ENCODE results near the gene FCGR3A. TPM values are rescaled to one million over a fixed set of nuclear protein-coding genes. Genes with fewer than 3 reads are reported as not detected.
"Not testable (repeated sequence)": the region's sequence is repeated elsewhere in the genome, so short reads cannot be mapped to it uniquely, and the experiment has no call there.

FCGR3A gene
- 10 to 100 TPM in 2 of 3 donors, 1 to 10 TPM in 1; 1.1 to 23.1 (median 19.8) TPM for total RNA-seq
- long read RNA-seq, donor 1, transcript FCGR3A-202 (5 exons, 2,385 nt): major isoform, 15 of 18 reads
- long read RNA-seq, donor 1, partial matches to known transcripts: 1 of 18 reads
- long read RNA-seq, donor 1, other reads (novel, unspliced or antisense): 2 of 18 reads
- long read RNA-seq, donor 2, transcript FCGR3A-202 (5 exons, 2,385 nt): major isoform, 10 of 20 reads
- long read RNA-seq, donor 2, partial matches to known transcripts: 5 of 20 reads
- long read RNA-seq, donor 2, other reads (novel, unspliced or antisense): 4 of 20 reads

DNA sequence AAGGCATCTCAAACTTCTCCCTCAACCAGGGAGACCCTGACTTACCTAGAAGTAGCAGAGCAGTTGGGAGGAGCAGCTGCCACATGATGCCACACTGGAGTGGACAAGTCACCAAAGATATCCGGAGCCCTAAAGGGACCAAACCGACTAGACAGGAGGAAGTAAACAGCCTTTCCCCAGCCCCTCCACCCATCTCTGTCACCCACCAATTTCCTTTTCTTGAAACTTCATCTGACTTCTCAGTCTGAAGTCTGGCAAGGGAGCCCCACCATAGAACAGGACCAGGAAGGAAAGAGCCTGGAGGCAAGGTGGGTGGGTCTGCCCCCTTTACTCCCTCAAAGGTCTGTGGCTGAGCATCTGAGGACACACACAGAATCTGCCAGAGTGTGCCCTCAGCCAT, at the start of gene FCGR3A:
Gene FCGR3A (minus strand): TSS at position 167 of the 400 bp plus-strand sequence. CDS start 82 bp downstream, at position 85.
- no peaks in the 10 kb centered on the region for H3K4me1 ChIP-seq (ENCODE audit: low read depth)
- no peaks in the 10 kb centered on the region for H3K9me3 ChIP-seq
- DNase-seq (no peak), ATAC-seq (no peak)
- H3K36me3 ChIP-seq (ENCODE audit: low read depth): no peaks in the 10 kb centered on the region
- TF ChIP-seq, protein P1, sequence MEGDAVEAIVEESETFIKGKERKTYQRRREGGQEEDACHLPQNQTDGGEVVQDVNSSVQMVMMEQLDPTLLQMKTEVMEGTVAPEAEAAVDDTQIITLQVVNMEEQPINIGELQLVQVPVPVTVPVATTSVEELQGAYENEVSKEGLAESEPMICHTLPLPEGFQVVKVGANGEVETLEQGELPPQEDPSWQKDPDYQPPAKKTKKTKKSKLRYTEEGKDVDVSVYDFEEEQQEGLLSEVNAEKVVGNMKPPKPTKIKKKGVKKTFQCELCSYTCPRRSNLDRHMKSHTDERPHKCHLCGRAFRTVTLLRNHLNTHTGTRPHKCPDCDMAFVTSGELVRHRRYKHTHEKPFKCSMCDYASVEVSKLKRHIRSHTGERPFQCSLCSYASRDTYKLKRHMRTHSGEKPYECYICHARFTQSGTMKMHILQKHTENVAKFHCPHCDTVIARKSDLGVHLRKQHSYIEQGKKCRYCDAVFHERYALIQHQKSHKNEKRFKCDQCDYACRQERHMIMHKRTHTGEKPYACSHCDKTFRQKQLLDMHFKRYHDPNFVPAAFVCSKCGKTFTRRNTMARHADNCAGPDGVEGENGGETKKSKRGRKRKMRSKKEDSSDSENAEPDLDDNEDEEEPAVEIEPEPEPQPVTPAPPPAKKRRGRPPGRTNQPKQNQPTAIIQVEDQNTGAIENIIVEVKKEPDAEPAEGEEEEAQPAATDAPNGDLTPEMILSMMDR (IDR thresholded peaks at IDR 0.05): no peak
- H3K4me3 ChIP-seq: no peak within 1 kb of the TSS
- intact Hi-C loops (cut with DNase I, micrococcal nuclease): no loop called here

DNA sequence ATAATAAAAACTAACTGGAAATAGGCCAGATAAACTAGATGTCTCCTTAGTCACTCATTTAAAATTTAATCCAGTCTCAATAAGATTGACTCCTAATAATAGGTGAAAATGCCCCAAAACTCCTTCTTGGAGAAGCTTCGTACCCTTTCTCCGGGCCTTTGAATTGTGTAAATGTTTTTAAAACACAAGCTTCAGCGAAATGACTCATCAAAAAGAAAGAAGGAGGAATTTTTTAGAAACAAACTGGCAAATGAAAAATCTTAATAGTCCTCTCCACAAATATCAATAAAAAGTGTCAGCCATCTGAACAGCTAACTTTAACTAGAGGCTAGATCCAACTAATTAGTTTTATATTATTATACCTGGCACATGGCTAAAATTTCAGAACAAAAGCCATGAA, 47.5 kb upstream of the FCGR3A start:
- intact Hi-C loops (cut with DNase I, micrococcal nuclease); H3K36me3 ChIP-seq (ENCODE audit: low read depth); H3K4me1 ChIP-seq (ENCODE audit: low read depth); H3K9me3 ChIP-seq; ATAC-seq; H3K4me3 ChIP-seq; DNase-seq: not testable (repeated sequence)

- intact Hi-C loops (cut with DNase I, micrococcal nuclease); H3K9me3 ChIP-seq; H3K4me1 ChIP-seq (ENCODE audit: low read depth); H3K36me3 ChIP-seq (ENCODE audit: low read depth); ATAC-seq; DNase-seq; H3K4me3 ChIP-seq: not testable (repeated sequence)
Measured at GRCh38 chr1:161595583-161595982, 46.0 kb upstream of the FCGR3A start.

- H3K9me3 ChIP-seq; DNase-seq; intact Hi-C loops (cut with DNase I, micrococcal nuclease); H3K36me3 ChIP-seq (ENCODE audit: low read depth); H3K4me3 ChIP-seq; H3K4me1 ChIP-seq (ENCODE audit: low read depth); ATAC-seq: not testable (repeated sequence)
Measured at GRCh38 chr1:161595173-161595572, 45.6 kb upstream of the FCGR3A start.

GRCh38 chr1:161594269-161594984, 44.8 kb upstream of the FCGR3A start:
- H3K36me3 ChIP-seq (ENCODE audit: low read depth); DNase-seq; intact Hi-C loops (cut with DNase I, micrococcal nuclease); H3K9me3 ChIP-seq; H3K4me1 ChIP-seq (ENCODE audit: low read depth); H3K4me3 ChIP-seq: not testable (repeated sequence)
- ATAC-seq: peak; percentile 53

DNA sequence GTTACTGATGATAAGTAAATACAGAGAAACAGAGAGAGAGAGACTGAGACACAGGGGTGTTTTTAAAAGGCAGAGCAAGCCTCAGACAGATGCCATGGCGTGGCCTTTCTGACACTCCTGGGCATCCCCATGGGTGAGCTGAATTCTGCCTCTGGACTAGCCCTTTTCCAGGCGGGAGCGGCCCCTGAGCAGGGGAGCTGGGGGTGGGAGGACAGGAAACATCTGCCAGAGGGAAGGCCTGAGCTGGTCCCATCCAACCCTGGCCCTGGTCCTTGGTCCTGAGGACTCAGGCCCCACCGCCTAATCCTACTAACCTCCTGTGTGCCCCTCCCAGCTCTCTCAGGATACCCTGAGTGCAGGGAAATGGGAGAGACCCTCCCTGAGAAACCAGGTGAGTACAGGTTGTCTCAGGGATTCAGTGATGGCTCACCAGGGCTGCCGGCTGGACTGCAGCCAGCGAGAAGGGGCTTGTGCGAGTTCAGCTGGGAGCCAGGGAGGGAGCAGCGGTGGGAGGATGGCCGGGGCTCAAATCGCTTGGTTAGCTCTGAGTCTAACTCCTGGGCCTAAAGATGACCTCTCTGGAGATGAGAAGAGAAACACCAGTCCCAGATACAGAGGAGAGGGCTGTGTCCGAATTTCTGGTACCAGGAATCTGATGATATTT, 43.6 kb upstream of the FCGR3A start:
- H3K4me3 ChIP-seq; intact Hi-C loops (cut with DNase I, micrococcal nuclease); H3K36me3 ChIP-seq (ENCODE audit: low read depth); H3K9me3 ChIP-seq; DNase-seq; ATAC-seq; H3K4me1 ChIP-seq (ENCODE audit: low read depth): not testable (repeated sequence)

GRCh38 chr1:161592586-161592985, 43.0 kb upstream of the FCGR3A start:
- H3K36me3 ChIP-seq (ENCODE audit: low read depth); DNase-seq; ATAC-seq; intact Hi-C loops (cut with DNase I, micrococcal nuclease); H3K9me3 ChIP-seq; H3K4me3 ChIP-seq; H3K4me1 ChIP-seq (ENCODE audit: low read depth): not testable (repeated sequence)

DNA sequence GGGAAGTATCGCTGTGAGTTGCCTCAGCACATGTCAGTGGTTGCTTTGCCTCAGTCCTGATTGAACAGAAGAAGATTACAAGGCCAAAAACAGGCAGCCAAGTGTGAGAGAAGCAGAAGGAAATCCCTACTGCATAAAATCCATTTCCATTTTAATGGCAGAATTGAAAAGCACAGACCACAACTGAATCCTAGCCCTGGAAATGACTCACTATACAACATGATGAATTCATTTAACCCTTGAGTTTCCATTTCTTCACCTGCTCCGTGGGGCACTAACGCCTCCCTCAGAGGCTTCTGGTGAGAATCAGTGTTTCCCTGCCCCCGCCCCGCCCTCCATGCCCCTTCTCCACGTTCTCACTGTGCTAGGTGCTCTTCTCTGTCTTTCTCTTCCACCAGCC, 40.3 kb upstream of the FCGR3A start:
- H3K4me3 ChIP-seq; H3K9me3 ChIP-seq; H3K4me1 ChIP-seq (ENCODE audit: low read depth); ATAC-seq; H3K36me3 ChIP-seq (ENCODE audit: low read depth); intact Hi-C loops (cut with DNase I, micrococcal nuclease); DNase-seq: not testable (repeated sequence)

DNA sequence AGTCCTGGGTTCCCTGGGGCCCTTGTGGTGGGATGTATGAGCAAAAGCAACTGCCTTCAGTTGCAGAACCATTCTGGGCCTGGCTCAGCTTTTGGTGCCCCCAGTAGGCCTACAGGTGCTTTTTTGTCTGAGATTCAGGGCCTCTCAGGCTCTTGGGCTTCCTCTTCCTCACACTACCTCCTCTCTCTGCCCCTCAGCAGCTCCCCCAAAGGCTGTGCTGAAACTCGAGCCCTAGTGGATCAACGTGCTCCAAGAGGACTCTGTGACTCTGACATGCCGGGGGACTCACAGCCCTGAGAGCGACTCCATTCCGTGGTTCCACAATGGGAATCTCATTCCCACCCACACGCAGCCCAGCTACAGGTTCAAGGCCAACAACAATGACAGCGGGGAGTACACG, 39.7 kb upstream of the FCGR3A start:
- intact Hi-C loops (cut with DNase I, micrococcal nuclease); H3K4me3 ChIP-seq; H3K4me1 ChIP-seq (ENCODE audit: low read depth); ATAC-seq; H3K36me3 ChIP-seq (ENCODE audit: low read depth); DNase-seq; H3K9me3 ChIP-seq: not testable (repeated sequence)

DNA sequence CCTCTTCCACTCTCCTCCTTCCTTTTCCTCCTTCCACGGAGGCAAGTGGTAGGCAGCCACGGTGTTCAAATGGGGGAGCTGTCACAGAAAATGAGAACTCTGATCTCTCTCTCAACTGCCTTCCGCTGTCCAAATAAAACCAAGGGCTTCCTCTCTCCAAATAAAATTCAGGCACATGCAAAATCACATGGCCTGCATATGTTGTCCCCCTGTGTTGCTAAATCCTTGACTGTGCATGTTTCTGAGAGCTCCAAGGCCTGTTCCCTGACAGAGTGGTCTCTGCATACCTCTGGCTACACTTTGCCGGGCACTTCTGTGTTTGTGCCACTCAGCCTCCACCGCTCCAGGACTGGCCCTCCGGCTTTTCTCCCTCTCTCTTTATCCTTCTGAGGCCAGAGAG, 39.0 kb upstream of the FCGR3A start:
- H3K4me3 ChIP-seq; DNase-seq; H3K36me3 ChIP-seq (ENCODE audit: low read depth); intact Hi-C loops (cut with DNase I, micrococcal nuclease); ATAC-seq; H3K4me1 ChIP-seq (ENCODE audit: low read depth); H3K9me3 ChIP-seq: not testable (repeated sequence)

DNA sequence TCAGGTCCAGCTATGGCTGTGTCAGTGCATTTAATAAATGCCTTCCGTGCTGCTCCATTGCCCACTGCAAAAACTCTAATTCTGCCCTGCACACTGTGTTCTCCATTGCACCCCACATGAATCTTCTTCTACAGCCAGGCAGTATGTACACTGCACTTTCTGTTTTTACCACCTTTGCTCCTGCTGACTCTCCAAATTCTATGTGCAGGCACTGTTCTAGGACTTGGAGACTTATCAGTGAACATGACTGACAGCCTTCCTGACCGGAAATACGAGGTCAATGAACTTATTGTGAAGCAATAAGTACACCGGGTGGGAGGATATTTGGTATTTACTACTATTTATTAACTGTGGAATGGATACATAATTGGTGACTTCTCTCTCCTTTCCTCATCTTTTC, 33.3 kb upstream of the FCGR3A start:
- ATAC-seq; H3K9me3 ChIP-seq; intact Hi-C loops (cut with DNase I, micrococcal nuclease); H3K4me3 ChIP-seq; DNase-seq; H3K4me1 ChIP-seq (ENCODE audit: low read depth); H3K36me3 ChIP-seq (ENCODE audit: low read depth): not testable (repeated sequence)

- H3K36me3 ChIP-seq (ENCODE audit: low read depth); H3K4me1 ChIP-seq (ENCODE audit: low read depth); DNase-seq; H3K9me3 ChIP-seq; intact Hi-C loops (cut with DNase I, micrococcal nuclease); H3K4me3 ChIP-seq: not testable (repeated sequence)
- peak; percentile 69 for ATAC-seq
Measured at GRCh38 chr1:161580879-161581537, 31.4 kb upstream of the FCGR3A start.
